Endothelial cell of umbilical vein (primary cell): Measurements from ENCODE around the gene ATP12A. TPM values are rescaled to one million over a fixed set of nuclear protein-coding genes. Genes with fewer than 3 reads are reported as not detected.

ENCODE experiments used
- BruUV-seq: library from RNA; stranded (reverse); fragments of 400-500 nt; replicated peaks from 2 replicates; lab custom pipeline; 2021; lab: Mats Ljungman, UMichigan
- CTCF ChIA-PET: fragments of 300-600, 350-600 bp; sonication (Branson Sonifier 250); formaldehyde crosslinking; loops from one replicate; lab custom pipeline; 2021; ENCODE audit warnings: antibody characterized with exemption, inconsistent platforms; lab: Charles Lee
- POLR2A ChIA-PET: fragments of 300-600, 350-600 bp; sonication (Branson Sonifier 250); formaldehyde crosslinking; loops from one replicate; lab custom pipeline; 2021; ENCODE audit warnings: antibody characterized with exemption, inconsistent platforms; lab: Charles Lee
- DNase-seq: peaks from one replicate; pipeline ENCODE4 v3.0.0-alpha.2; 2011; ENCODE audit warnings: low read depth, low spot score
- FAIRE-seq: peaks from 2 replicates; lab custom pipeline; 2011; peaks lifted over from hg19 to GRCh38; lab: Jason Lieb, UNC
- H2AFZ ChIP-seq: 2 replicates; pipeline ENCODE4 v1.6.0; 2012; ENCODE audit warnings: low read depth, low read length, control low read depth, inconsistent platforms
- H3K27ac ChIP-seq: 2 replicates; pipeline ENCODE4 v1.5.1; 2011; ENCODE audit warnings: low read depth, mild to moderate bottlenecking, control low read depth, low read length, moderate library complexity; ENCODE audit not compliant: insufficient read depth
- H3K27me3 ChIP-seq, 2 experiments: 2 replicates each; pipeline versions ENCODE4 v1.6.0 to v1.6.1; 2011; ENCODE audit warnings: low read length in 2 of 2, mixed read lengths in 1 of 2; ENCODE audit not compliant: control insufficient read depth in 2 of 2, insufficient read depth in 2 of 2
- H3K36me3 ChIP-seq, 2 experiments: 2 replicates in 1 of 2; 3 replicates in 1 of 2; pipeline ENCODE4 v1.5.1; 2011; ENCODE audit warnings: low read length in 2 of 2, mild to moderate bottlenecking in 1 of 2, moderate library complexity in 1 of 2; ENCODE audit not compliant: control insufficient read depth in 2 of 2, insufficient read depth in 2 of 2; ENCODE audit errors: extremely low read depth in 1 of 2
- H3K4me1 ChIP-seq: 3 replicates; pipeline ENCODE4 v1.5.1; 2011; ENCODE audit warnings: mild to moderate bottlenecking, low read length; ENCODE audit not compliant: control insufficient read depth, insufficient read depth; ENCODE audit errors: extremely low read depth
- H3K4me2 ChIP-seq: 2 replicates; pipeline ENCODE4 v1.6.1; 2011; ENCODE audit warnings: low read length, control low read depth, mixed read lengths; ENCODE audit not compliant: insufficient read depth
- H3K4me3 ChIP-seq, 3 experiments: fragments of 200-600 bp in 1 of 3; sonication (generic), shearing (Covaris generic) in 1 of 3; replicated peaks in 1 of 3; 2 replicates each; pipeline ENCODE4 v1.5.1; 2011 to 2016; ENCODE audit warnings: control low read depth in 3 of 3, low read length in 3 of 3, mild to moderate bottlenecking in 2 of 3, inconsistent platforms in 1 of 3, low read depth in 1 of 3, moderate library complexity in 1 of 3; ENCODE audit not compliant: insufficient read depth in 1 of 3
- H3K79me2 ChIP-seq: 2 replicates; pipeline ENCODE4 v1.6.0; 2012; ENCODE audit warnings: low read length, inconsistent platforms; ENCODE audit not compliant: control insufficient read depth, insufficient read depth
- H3K9ac ChIP-seq: replicated peaks from 2 replicates; pipeline ENCODE3; 2011; ENCODE audit warnings: low read length, control low read depth; ENCODE audit not compliant: insufficient read depth; ENCODE audit errors: extremely low read depth
- H3K9me1 ChIP-seq: replicated peaks from 3 replicates; pipeline ENCODE4 v1.6.0; 2011; ENCODE audit warnings: mild to moderate bottlenecking, low read length; ENCODE audit not compliant: control insufficient read depth, insufficient read depth; ENCODE audit errors: extremely low read depth
- H3K9me3 ChIP-seq: replicated peaks from 2 replicates; pipeline ENCODE4 v1.5.1; 2012; ENCODE audit warnings: low read length, inconsistent platforms; ENCODE audit not compliant: control insufficient read depth, insufficient read depth
- H4K20me1 ChIP-seq: replicated peaks from 2 replicates; pipeline ENCODE3; 2011; ENCODE audit warnings: mild to moderate bottlenecking, low read length; ENCODE audit not compliant: control insufficient read depth, insufficient read depth; ENCODE audit errors: extremely low read depth
- EZH2 ChIP-seq: IDR thresholded peaks from 2 replicates; pipeline ENCODE4 v1.6.1; 2012; ENCODE audit warnings: borderline replicate concordance, low read depth, mild to moderate bottlenecking, moderate library complexity, low read length, inconsistent platforms; ENCODE audit not compliant: severe bottlenecking
- FOS ChIP-seq: IDR thresholded peaks from 2 replicates; pipeline ENCODE4 v1.6.1; 2011; ENCODE audit warnings: mild to moderate bottlenecking, low read length, moderate library complexity, borderline replicate concordance; ENCODE audit not compliant: insufficient read depth
- GATA2 ChIP-seq: IDR thresholded peaks from 2 replicates; pipeline ENCODE4 v1.7.0; 2011; ENCODE audit warnings: low read depth, mild to moderate bottlenecking, moderate library complexity, mixed read lengths, low read length; ENCODE audit not compliant: insufficient read length, insufficient read depth
- JUN ChIP-seq: IDR thresholded peaks from 2 replicates; pipeline ENCODE4 v1.6.1; 2011; ENCODE audit warnings: borderline replicate concordance, low read depth; ENCODE audit not compliant: insufficient read length, insufficient read depth
- MYC ChIP-seq: IDR thresholded peaks from one replicate; pipeline ENCODE4 v1.6.1; 2011; ENCODE audit warnings: mild to moderate bottlenecking, low read depth, low read length
- POLR2A ChIP-seq: IDR thresholded peaks from 2 replicates; pipeline ENCODE4 v1.6.1; 2012; ENCODE audit warnings: low read depth, mild to moderate bottlenecking, control low read depth, low read length
- POLR2AphosphoS5 ChIP-seq: IDR thresholded peaks from 2 replicates; pipeline ENCODE4 v1.6.1; 2012; ENCODE audit warnings: low read depth, mild to moderate bottlenecking, control low read depth, low read length, moderate library complexity; ENCODE audit not compliant: insufficient read depth
- dilution Hi-C: fragments of 300-500 bp; cut with MboI; formaldehyde crosslinking; loops from one replicate; pipeline ENCODE4 v1.15.0; 2019; ENCODE audit warnings: low sequenced_read_pairs; ENCODE audit not compliant: extremely low pct_ligation_motif_present
- intact Hi-C: fragments of 100-400 bp; cut with micrococcal nuclease; formaldehyde crosslinking; loops from one replicate; pipeline ENCODE4 v1.10.0; 2022
- polyA plus RNA-seq, 4 experiments: library from polyadenylated mRNA; depleted of rRNA in 3 of 4; stranded (reverse) in 3 of 4; unstranded in 1 of 4; fragments of >200 nt; gene quantifications; 2 replicates each; pipeline versions ENCODE4 v1.2.1 to v1.2.3, GENCODE V29; 2011 to 2012; ENCODE audit warnings: missing spikeins in 1 of 4
- total RNA-seq: library from RNA; stranded (reverse); gene quantifications from 2 replicates; pipeline ENCODE4 v1.2.3, GENCODE V29; 2021
- TF ChIP-seq, protein P1 (sequence below): IDR thresholded peaks from 2 replicates; pipeline ENCODE4 v1.6.1; 2011; ENCODE audit not compliant: insufficient read depth, insufficient read length
- TF ChIP-seq, protein P2 (sequence below), 2 donors: IDR thresholded peaks; 1 replicate in 1 of 2; 2 replicates in 1 of 2; pipeline ENCODE4 v1.5.1; 2011; ENCODE audit warnings: low read length in 2 of 2, mild to moderate bottlenecking in 2 of 2, moderate library complexity in 2 of 2, control low read depth in 1 of 2, inconsistent platforms in 1 of 2, low read depth in 1 of 2; ENCODE audit not compliant: insufficient read depth in 1 of 2; ENCODE audit errors: extremely low read depth in 1 of 2

The ATP12A gene
- total and polyA plus RNA-seq, 2 donors (not counting 3 experiments of a cell fraction or from before 2014, with no cell fraction given) = not detected

DNA sequence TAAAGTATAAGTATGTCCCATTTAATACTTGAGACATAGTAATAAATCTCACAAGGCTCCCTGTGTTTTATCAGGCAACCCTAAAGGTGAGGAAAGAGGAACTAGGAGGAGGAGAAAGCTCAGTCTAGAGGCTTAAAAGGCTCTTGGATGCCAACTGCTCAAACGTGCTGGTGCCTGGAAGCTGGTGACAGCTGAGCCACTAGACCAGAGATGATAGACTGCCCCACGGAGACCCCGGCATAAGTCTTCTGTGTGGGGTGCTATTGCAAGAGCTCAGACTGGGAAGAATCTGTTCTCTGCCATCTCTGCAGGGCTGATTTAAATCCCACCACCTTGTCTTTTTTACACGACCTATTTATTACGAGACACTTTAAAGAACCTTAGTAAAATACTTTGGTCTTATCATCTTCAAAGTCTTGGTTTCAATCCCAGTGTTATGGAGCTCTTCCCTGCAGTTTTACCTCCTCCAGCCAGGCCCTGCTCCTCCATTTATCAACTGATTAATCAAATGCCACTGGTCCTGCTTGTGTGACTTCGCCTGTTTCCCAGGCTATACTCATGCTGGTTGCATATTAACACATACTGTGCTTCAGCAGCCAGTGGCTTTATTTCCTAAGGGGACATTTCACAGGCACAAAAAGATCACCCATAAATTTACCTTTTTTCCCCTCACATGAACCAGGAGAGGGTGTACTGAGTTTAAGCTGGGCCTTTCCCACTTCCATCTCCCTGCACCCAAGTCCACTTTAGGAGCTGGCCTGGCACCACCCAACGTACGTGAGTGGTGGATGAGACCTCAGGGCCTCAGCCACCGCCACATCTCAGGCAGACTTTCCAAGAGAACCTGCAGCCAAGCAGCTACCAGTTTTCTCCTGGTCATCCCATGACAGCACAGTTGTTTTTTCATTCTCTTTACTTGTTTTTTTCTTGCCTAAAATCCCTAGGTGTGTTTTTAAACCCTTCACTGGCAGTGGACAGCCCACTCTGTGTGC is 7.8 kb upstream of the ATP12A start:
- POLR2A ChIA-PET = no interaction called here
- DNase-seq (no peak), FAIRE-seq (no peak)
- Histone ChIP-seq H3K4me1 (no peaks in the 10 kb centered on the region), H3K9me3 (no peaks in the 10 kb centered on the region), H3K9ac (no peak overlapping the region), H3K79me2 (no peaks in the 10 kb centered on the region), H4K20me1 (no peaks in the 10 kb centered on the region), H3K9me1 (no peaks in the 10 kb centered on the region), H3K36me3 (no peaks in the 10 kb centered on the region), H2AFZ (no peak overlapping the region), H3K4me3 (no peak overlapping the region), H3K27me3 (peaks cover 4 to 17% of the 10 kb centered on the region in 2 experiments), H3K27ac (no peak overlapping the region), H3K4me2 (no peak overlapping the region)
- TF ChIP-seq JUN = no peak
- TF ChIP-seq POLR2AphosphoS5 = no peak
- TF ChIP-seq GATA2 = no peak
- no peak for TF ChIP-seq MYC
- TF ChIP-seq, protein P1, sequence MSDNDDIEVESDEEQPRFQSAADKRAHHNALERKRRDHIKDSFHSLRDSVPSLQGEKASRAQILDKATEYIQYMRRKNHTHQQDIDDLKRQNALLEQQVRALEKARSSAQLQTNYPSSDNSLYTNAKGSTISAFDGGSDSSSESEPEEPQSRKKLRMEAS = no peak
- TF ChIP-seq, protein P2, sequence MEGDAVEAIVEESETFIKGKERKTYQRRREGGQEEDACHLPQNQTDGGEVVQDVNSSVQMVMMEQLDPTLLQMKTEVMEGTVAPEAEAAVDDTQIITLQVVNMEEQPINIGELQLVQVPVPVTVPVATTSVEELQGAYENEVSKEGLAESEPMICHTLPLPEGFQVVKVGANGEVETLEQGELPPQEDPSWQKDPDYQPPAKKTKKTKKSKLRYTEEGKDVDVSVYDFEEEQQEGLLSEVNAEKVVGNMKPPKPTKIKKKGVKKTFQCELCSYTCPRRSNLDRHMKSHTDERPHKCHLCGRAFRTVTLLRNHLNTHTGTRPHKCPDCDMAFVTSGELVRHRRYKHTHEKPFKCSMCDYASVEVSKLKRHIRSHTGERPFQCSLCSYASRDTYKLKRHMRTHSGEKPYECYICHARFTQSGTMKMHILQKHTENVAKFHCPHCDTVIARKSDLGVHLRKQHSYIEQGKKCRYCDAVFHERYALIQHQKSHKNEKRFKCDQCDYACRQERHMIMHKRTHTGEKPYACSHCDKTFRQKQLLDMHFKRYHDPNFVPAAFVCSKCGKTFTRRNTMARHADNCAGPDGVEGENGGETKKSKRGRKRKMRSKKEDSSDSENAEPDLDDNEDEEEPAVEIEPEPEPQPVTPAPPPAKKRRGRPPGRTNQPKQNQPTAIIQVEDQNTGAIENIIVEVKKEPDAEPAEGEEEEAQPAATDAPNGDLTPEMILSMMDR (IDR thresholded peaks at IDR 0.05; ENCODE audit: extremely low read depth in 1 of 2, insufficient read depth in 1 of 2, low read depth in 1 of 2, low read length in 2 of 2) = no peak
- TF ChIP-seq FOS = no peak
- no peak for TF ChIP-seq EZH2
- no peak for TF ChIP-seq POLR2A
- intact Hi-C loops = no loop called here
- BruUV-seq = no TSS peak
- CTCF ChIA-PET = interaction anchor here (0.7 to 2.2 kb wide), 11 partner anchors 9 to 359 kb away, joined by 3 to 15 read pairs (median 3); no protein-coding TSS in a partner anchor
- dilution Hi-C loops = no loop called here
